ENCODE results near the gene MBNL2. TPM values are rescaled to one million over a fixed set of nuclear protein-coding genes. Genes with fewer than 3 reads are reported as not detected.

Gene MBNL2
- total and polyA plus RNA-seq, 2 experiments from 2014 or later = 0.55 to 3.2 TPM

- H3F3A ChIP-seq (replicated peaks; ENCODE audit: low read depth) = no peaks in the 10 kb centered on the region
- no peak overlapping the region for H3K27ac ChIP-seq (ENCODE audit: low read depth)
- Mint-ChIP-seq H3K36me3 (ENCODE audit: low read depth) (no peaks in the 10 kb centered on the region), H3K4me1 (no peaks in the 10 kb centered on the region; the same call in 2 of the 3 replicates), H3K27me3 (ENCODE audit: insufficient read depth, low read depth, poor library complexity) (no peaks in the 10 kb centered on the region), H3K9me3 (no peaks in the 10 kb centered on the region; the same call in 2 of the 3 replicates), H3K27ac (no peak overlapping the region), H3K4me3 (no peak overlapping the region)
- no peaks in the 10 kb centered on the region for H3K4me1 ChIP-seq (ENCODE audit: insufficient read depth)
- ATAC-seq = no peak
- no peaks in the 10 kb centered on the region for H3K36me3 ChIP-seq (ENCODE audit: insufficient read depth)
- no peaks in the 10 kb centered on the region for H3K79me2 ChIP-seq (replicated peaks; ENCODE audit: insufficient read depth)
- no peak overlapping the region for H3K4me3 ChIP-seq
- H2AFZ ChIP-seq = no peak overlapping the region
- TF ChIP-seq CTCF (conservative IDR thresholded peaks at IDR 0.05; ENCODE audit: low read depth in 2 of 2) (no peak), ZNF331 (CRISPR knock-in tag; IDR thresholded peaks at IDR 0.05; ENCODE audit: low read depth) (no peak), CREB1 (CRISPR knock-in tag; IDR thresholded peaks at IDR 0.05; ENCODE audit: low read depth) (no peak), REST (IDR thresholded peaks at IDR 0.05; ENCODE audit: unreplicated experiment) (no peak), ZNF114 (CRISPR knock-in tag; IDR thresholded peaks at IDR 0.05) (no peak), STAT1 (IDR thresholded peaks at IDR 0.05; ENCODE audit: unreplicated experiment) (no peak), ETS1 (IDR thresholded peaks at IDR 0.05) (no peak), EZH2 (IDR thresholded peaks at IDR 0.05; ENCODE audit: low read depth, unreplicated experiment) (no peak), POLR2AphosphoS5 (IDR thresholded peaks at IDR 0.05; ENCODE audit: low read depth) (no peak), NANOG (IDR thresholded peaks at IDR 0.05; ENCODE audit: borderline replicate concordance) (no peak), ZNF462 (CRISPR knock-in tag; IDR thresholded peaks at IDR 0.05) (no peak), JUNB (IDR thresholded peaks at IDR 0.05; ENCODE audit: unreplicated experiment) (no peak), EZH2phosphoT487 (IDR thresholded peaks at IDR 0.05; ENCODE audit: unreplicated experiment) (no peak)
- no peak for DNase-seq (ENCODE audit: low spot score)
- H3K4me2 ChIP-seq = no peak overlapping the region
- H3K9me2 ChIP-seq (ENCODE audit: insufficient read depth) = peaks cover 3% of the 10 kb centered on the region; the same call in 1 of the 2 replicates
- H4K20me1 ChIP-seq (replicated peaks; ENCODE audit: insufficient read depth) = no peaks in the 10 kb centered on the region
- H3K27me3 ChIP-seq (ENCODE audit: insufficient read depth) = no peaks in the 10 kb centered on the region
These were observed 157.3 kb downstream of the MBNL2 start for GRCh38 chr13:97379386-97379785.
